ENCODE measurements around the gene NDRG3. TPM values are rescaled to one million over a fixed set of nuclear protein-coding genes. Genes with fewer than 3 reads are reported as not detected.

The NDRG3 gene
- total and polyA plus RNA-seq, 2 of the 4 experiments (the other 2 are of a cell fraction): 24.8 to 34.2 TPM

- ChIA-PET CTCF (no interaction called here), POLR2A (ENCODE audit: unreplicated experiment) (interaction anchor here (0.5 kb wide), 1 partner anchor 68 kb away, joined by 5 read pairs; no protein-coding TSS in a partner anchor)
- H3K9me1 ChIP-seq (ENCODE audit: insufficient read depth, low read length): no peaks in the 10 kb centered on the region
- no peak overlapping the region for H4K91ac ChIP-seq (ENCODE audit: insufficient read depth, low read depth, low read length)
- no peak overlapping the region for H3K9ac ChIP-seq (ENCODE audit: low read depth, low read length)
- H3K4me2 ChIP-seq (ENCODE audit: low read depth, low read length): no peak overlapping the region
- intact Hi-C loops (cut with micrococcal nuclease) (loop anchor here (10.0 kb wide), 1 partner anchor 271 kb away; no protein-coding TSS in a partner anchor), in situ Hi-C loops (cut with MboI; ENCODE audit: low sequenced_read_pairs) (loop anchor here (5.0 to 10.0 kb wide), 2 partner anchors 141 to 273 kb away; no protein-coding TSS in a partner anchor), dilution Hi-C loops (cut with HindIII; ENCODE audit: low sequenced_read_pairs, unreplicated experiment) (no loop called here)
- H3K14ac ChIP-seq (replicated peaks; ENCODE audit: low read depth, low read length): no peak overlapping the region
- H2AK5ac ChIP-seq (ENCODE audit: low read depth, low read length): no peak overlapping the region
- no peak for TF ChIP-seq CEBPB (IDR thresholded peaks at IDR 0.05; ENCODE audit: low read depth, low read length)
- TF ChIP-seq MAZ (IDR thresholded peaks at IDR 0.05; ENCODE audit: borderline replicate concordance, low read depth, low read length): no peak
- no peak for TF ChIP-seq MAFK (IDR thresholded peaks at IDR 0.05; ENCODE audit: low read depth, low read length)
- TF ChIP-seq CTCF (conservative IDR thresholded peaks at IDR 0.05; ENCODE audit: low read depth, low read length): no peak
- TF ChIP-seq RAD21 (IDR thresholded peaks at IDR 0.05; ENCODE audit: low read length): no peak
- TF ChIP-seq RCOR1 (IDR thresholded peaks at IDR 0.05; ENCODE audit: insufficient replicate concordance, low read length): no peak
- no peak for TF ChIP-seq SMC3 (IDR thresholded peaks at IDR 0.05; ENCODE audit: low read depth, low read length)
- H3K9me3 ChIP-seq (ENCODE audit: control insufficient read depth, insufficient read depth, low read length): no peaks in the 10 kb centered on the region
- H4K5ac ChIP-seq (ENCODE audit: low read depth, low read length): no peak overlapping the region
- no TSS peak for BruUV-seq (replicated peaks)
- WGBS, 2 experiments (ENCODE audit: extremely low coverage in 2 of 2, insufficient read length in 1 of 2): 70% methylated on average over 2 of the region's 3 CpGs; no CpG with 5 or more reads in 1 of the 2 experiments
- H3K27ac ChIP-seq (ENCODE audit: insufficient read depth, low read length): no peak overlapping the region
- H2BK5ac ChIP-seq (ENCODE audit: low read depth, low read length, poor library complexity, severe bottlenecking): no peak overlapping the region
- no peak overlapping the region for H3K23ac ChIP-seq (ENCODE audit: low read depth, low read length)
- H4K20me1 ChIP-seq (ENCODE audit: insufficient read depth, low read length): peaks cover 8% of the 10 kb centered on the region; the same call in 1 of the 2 replicates
- H2BK15ac ChIP-seq (ENCODE audit: low read depth, low read length): no peak overlapping the region
- H2AK9ac ChIP-seq (replicated peaks; ENCODE audit: low read depth, low read length, poor library complexity): no peak overlapping the region
- no peak for ATAC-seq (ENCODE audit: low read depth)
- no peaks in the 10 kb centered on the region for H3K27me3 ChIP-seq (ENCODE audit: control insufficient read depth, insufficient read depth, low read length)
- H3K36me3 ChIP-seq (ENCODE audit: control insufficient read depth, insufficient read depth, low read length): peaks cover 43% of the 10 kb centered on the region
- H2AFZ ChIP-seq (replicated peaks; ENCODE audit: low read length, poor library complexity): no peak overlapping the region
- no peak overlapping the region for H4K8ac ChIP-seq (ENCODE audit: low read depth in 2 of 2, low read length in 2 of 2)
- no peak overlapping the region for H3K4ac ChIP-seq (ENCODE audit: low read depth, low read length)
- no peak overlapping the region for H3K56ac ChIP-seq (ENCODE audit: extremely low read depth, insufficient read depth, low read length)
- no peak overlapping the region for H3K4me3 ChIP-seq (ENCODE audit: insufficient read depth, low read depth, low read length)
- no peaks in the 10 kb centered on the region for H3K4me1 ChIP-seq (ENCODE audit: control insufficient read depth, insufficient read depth, low read length)
- peaks cover 3 to 13% of the 10 kb centered on the region in 2 experiments; a peak in 3 of 4 replicates for H3K79me1 ChIP-seq (ENCODE audit: low read depth in 1 of 2, low read length in 2 of 2)
- H2BK20ac ChIP-seq (ENCODE audit: low read depth, low read length): no peak overlapping the region
- DNase-seq: no peak
- no peak overlapping the region for H2BK120ac ChIP-seq (ENCODE audit: low read depth, low read length)
- H3K18ac ChIP-seq (ENCODE audit: low read depth, low read length): no peak overlapping the region
Observed at GRCh38 chr20:36613974-36614373, 131.9 kb downstream of the NDRG3 start.
